Left cardiac atrium (tissue), 4 donors: ENCODE measurements around the gene RPS6KA3. TPM values are rescaled to one million over a fixed set of nuclear protein-coding genes. Genes with fewer than 3 reads are reported as not detected.
"Not testable (repeated sequence)": the region's sequence is repeated elsewhere in the genome, so short reads cannot be mapped to it uniquely, and the experiment has no call there.

ENCODE experiments used
- ATAC-seq, 2 donors: fragments of 200-7000 bp; cut with Tn5 transposase; one replicate each; pipeline ENCODE4 v1.9.1; 2020; ENCODE audit warnings: mild to moderate bottlenecking in 2 of 2, moderate library complexity in 2 of 2
- DNase-seq: peaks from one replicate; pipeline ENCODE4 v3.0.0-alpha.2; 2020
- intact Hi-C, 2 donors: fragments of 100-400 bp; cut with DNase I; formaldehyde crosslinking; loops; one replicate each; pipeline versions ENCODE4 v1.14.1 to v1.15.1; 2022 to 2023
- total RNA-seq, 2 donors: library from RNA; stranded (reverse); fragmentation: NEBNext Ultra II Directional; extraction: Animal tissue kit (Norgen Biotek cat#: 25700); gene quantifications; one replicate each; pipeline ENCODE4 v1.2.1, GENCODE V29; 2021
- donor health status: DM: no; HTN: yes; CAD: no.
- donor health status: DM: no; HTN: yes; CAD: no; lungs with severe emphysema.
- donor health status: DM: yes; HTN: yes; CAD: no.
- donor health status: Dilated cardiomyopathy.

The RPS6KA3 gene
- total RNA-seq, 2 donors from 2014 or later, result 31.0 to 36.3 TPM

DNA sequence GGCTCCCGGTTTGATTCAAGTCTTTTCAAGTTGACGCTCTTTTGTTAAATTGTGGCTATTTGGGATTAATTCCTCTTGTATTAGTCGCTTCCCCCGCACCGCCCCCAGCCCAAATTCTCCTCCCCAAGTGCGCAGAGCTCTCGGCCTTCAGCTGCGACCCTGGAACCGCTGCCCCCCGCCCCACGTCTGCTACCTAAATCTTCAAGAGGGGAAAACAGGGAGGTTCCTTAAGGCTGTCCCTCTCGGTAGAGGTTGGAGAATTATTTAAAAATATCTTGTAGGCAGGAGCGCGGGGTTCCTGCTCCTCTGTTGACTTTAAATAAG lies 860 bp upstream of the RPS6KA3 start:
- intact Hi-C loops, result loop anchor here in 1 of 2 donors (10.0 kb wide), 3 partner anchors 63 to 123 kb away; partner anchors contain the start of gene EIF1AX
- ATAC-seq, result no peak
- DNase-seq, result no peak

DNA sequence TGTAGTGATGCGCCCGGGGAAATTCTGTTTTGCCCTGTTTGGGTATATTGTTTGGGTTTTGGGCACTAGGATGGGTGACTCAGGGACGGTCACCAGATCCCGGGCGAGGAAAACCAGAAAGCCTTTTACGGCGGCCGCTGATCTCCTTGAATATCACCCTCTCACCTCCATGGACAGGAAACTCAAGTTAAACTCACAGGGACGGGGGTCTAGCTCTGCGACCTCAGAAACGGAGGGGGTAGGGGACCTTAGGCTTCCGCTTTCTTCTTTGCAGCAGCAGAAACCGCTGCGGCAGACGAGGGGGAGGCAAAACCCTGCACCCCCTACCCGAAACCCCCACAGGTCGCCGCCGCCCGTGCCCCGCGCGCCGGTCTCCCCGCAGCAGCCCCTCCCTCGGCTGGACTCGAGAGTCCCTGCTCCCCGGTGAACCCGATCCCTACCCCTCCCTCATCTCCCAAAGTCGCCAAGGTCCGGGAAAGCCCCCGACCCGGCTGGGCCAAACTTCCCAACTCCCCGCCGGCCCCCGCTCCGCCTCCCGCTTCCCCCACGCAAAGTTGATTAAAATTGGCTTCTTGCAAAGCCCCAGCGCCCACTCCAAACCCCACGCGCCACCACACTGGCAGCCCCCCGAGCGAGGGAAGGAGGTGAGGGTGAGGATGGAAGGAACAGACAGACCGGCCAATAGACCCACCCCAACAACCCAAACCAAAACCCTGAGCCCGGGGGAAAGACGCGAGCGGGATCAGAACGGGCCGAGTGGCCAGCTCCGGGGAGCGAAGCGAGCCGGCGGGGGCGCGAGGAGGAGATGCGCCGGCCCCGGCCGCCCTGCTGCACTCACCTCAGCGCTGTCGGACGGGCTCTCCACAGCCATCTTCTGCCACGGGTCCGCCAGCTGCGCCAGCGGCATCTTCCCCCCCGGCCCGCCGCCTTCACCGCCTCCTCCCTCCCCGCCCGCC lies 705 bp downstream of the RPS6KA3 start:
- no peak for ATAC-seq
- peak; percentile 33 for DNase-seq
- intact Hi-C loops, result loop anchor here in 1 of 2 donors (10.0 kb wide), 3 partner anchors 61 to 121 kb away; partner anchors contain the start of gene EIF1AX

DNA sequence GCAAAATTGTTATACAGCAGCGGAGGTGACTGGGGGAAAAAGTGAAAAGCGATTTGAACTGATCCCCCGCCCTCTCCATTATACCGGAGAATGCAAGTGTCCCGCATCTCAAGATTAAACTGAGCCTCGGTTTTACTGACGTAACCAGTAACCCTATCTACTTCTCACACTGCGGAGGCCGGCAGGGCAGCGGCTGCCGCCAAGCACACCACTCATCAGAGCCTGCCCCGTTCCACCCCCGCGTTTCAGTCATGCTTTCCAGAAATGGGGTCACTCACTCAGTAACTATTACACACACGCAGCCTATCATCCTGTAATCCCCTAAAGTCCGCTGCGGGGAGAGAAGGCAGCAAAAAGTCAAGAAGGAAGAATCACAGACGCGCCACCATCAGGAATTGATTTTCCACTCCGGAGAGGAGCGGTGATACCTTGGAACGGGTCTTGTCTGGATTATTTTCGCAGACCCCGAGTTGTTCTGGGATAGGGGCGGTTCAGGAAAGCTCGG lies 1.4 kb downstream of the RPS6KA3 start:
- intact Hi-C loops, result loop anchor here in 1 of 2 donors (10.0 kb wide), 3 partner anchors 60 to 120 kb away; partner anchors contain the start of gene EIF1AX
- ATAC-seq (peak; percentile 42 to 68), DNase-seq (peak; percentile 76)

DNA sequence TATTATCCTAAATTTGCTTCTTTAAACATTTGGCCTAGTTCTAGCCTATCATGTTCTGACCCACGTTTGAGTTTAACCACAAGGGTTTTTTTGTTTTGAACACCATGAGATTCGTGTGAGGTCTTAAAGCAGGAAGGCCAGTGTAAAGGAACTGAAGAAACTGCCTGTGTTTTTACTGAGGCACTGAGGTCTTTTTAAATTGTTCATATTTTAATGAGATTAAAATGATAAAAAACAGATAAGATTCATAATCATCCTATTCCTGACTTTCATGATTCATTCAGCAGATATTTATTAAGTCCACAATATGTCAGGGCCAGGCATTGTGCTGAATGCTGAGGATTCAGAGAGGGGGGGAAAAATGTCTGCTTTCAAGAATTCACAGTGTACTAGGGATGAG lies 3.2 kb downstream of the RPS6KA3 start:
- intact Hi-C loops, result loop anchor here in 1 of 2 donors (10.0 kb wide), 3 partner anchors 59 to 119 kb away; partner anchors contain the start of gene EIF1AX

GRCh38 chrX:20260885-20261284 lies 5.8 kb downstream of the RPS6KA3 start:
- no peak for ATAC-seq
- intact Hi-C loops, result loop anchor here in 1 of 2 donors (10.0 kb wide), 3 partner anchors 56 to 116 kb away; partner anchors contain the start of gene EIF1AX
- DNase-seq, result no peak

More for the DNA sequence above, 3.2 kb downstream of the RPS6KA3 start:
- ATAC-seq (no peak), DNase-seq (no peak)

DNA sequence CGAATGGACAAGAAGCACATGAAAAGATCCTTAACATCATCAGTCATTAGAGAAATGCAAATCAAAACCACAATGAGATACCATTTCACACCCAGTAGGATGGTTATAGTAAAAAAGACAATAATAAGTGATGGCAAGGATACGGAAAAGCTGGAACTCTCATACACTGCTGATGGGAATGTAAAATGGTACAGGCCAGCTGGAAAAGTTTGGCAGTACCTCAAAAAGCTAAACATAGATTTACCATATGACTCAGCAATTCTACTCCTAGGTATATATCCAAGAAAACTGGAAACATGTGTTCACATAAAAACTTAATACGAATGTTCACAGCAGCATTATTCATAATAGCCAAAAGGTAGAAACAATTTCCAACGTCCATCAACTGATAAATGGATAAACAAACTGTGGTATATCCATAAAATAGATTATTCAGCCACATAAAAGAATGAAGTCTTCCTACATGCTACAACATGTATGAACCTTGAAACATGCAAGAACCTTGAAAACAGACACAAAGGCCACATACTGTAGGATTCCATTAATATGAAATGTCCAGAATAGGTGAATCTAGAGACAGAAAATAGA lies 11.9 kb downstream of the RPS6KA3 start:
- DNase-seq (no peak), ATAC-seq (no peak)
- intact Hi-C loops, result loop anchor here (5.0 to 10.0 kb wide), 2 partner anchors 187 to 190 kb away; no protein-coding TSS in a partner anchor

DNA sequence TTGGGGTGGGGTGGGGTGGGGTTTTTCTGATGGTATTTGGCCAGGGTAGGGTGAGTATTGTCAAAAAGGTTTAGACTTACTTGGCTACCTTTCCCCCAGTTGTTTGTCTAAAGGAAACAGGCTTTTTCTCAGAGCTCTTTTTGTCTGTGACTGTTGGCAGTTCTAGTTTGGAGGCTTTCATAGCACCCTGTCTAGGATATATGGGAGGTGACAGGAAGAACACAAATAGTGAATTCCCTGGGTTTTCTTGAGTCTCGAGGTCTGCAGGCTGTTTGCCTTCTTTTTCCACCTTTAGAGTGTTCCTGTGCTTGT lies 13.5 kb downstream of the RPS6KA3 start:
- DNase-seq (no peak), ATAC-seq (no peak)
- intact Hi-C loops, result loop anchor here (5.0 to 10.0 kb wide), 2 partner anchors 189 to 192 kb away; no protein-coding TSS in a partner anchor

DNA sequence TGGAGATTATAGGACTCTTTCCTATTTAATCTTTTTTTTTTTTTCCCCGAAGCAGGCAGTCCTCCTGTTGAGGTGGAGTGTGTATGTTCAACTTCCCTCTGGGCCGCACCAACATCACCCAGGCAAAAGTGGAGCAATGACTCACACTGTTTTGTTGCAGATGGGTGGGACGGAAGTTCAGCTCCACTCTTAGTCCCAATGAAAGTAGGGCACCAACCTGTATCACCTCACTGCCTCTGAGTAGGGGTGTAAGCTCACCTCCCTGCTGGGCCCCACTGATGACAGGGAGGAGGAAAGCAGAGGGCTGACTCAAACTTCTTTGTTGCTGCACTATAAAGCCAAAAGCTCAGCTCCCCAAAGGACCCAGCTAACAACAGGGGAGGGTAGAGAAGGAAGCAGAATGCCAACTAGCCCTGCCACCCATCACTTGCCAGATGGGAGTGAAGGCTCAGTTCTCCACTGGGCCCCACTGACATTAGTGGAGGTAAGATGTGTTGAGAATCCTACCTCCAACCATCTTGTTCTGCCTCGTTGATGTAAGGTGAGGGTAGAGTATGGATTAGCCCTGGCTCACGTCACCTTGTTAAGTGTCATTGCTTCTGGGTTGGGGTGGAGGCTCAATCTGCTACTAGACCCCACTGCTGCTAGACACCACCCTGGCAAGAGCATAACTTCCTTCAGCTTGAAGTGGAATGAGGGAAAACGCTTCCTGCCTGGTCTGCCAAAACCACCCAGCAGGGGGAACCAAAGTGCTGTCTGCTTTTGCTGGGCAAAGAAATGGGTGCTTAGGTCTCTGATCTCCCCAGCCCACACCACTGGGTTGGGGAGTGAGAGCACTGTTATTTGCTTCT lies 14.1 kb downstream of the RPS6KA3 start:
- intact Hi-C loops, result loop anchor here (5.0 to 10.0 kb wide), 2 partner anchors 190 to 192 kb away; no protein-coding TSS in a partner anchor
- DNase-seq (peak; percentile 37), ATAC-seq (peak; percentile 55 to 57)

DNA sequence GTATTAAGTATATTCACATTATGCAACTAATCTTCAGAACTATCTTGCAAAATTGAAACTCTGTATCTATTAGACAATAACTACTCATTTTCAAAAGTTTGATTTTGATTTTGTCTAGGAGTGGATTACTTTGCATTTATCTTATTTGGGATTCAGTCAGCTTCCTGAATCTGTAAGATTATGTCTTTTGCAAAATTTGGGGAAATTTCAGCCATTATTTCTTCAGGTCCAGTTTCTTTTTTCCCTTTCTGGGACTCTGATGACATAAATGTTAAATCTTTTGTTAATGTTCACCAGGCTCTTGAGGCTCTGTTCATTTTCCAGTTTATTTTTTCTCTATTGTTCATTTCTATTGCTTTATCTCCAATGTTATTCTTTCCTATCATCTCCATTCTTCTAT lies 15.0 kb downstream of the RPS6KA3 start:
- no peak for DNase-seq
- intact Hi-C loops, result loop anchor here (5.0 to 10.0 kb wide), 2 partner anchors 191 to 193 kb away; no protein-coding TSS in a partner anchor
- ATAC-seq, result no peak

DNA sequence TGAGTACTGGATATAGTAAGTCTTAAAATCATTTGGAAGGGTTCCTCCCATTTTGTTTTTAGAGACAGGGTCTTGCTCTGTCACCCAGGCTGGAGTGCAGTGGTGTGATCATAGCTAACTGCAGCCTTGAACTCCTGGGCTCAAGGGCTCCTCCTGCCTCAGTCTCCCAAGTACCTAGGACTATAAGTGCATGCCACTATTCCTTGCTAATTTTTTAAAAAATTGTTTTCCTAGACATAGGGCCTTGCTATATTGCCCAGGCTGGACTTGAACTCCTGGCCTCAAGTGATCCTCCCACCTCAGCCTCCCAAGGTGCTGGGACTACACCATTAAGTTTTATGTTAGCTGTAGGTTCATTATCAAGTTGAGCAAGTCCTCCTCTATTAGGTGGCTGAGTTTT lies 16.6 kb downstream of the RPS6KA3 start:
- intact Hi-C loops, result loop anchor here (5.0 to 10.0 kb wide), 2 partner anchors 192 to 195 kb away; no protein-coding TSS in a partner anchor
- DNase-seq, ATAC-seq: not testable (repeated sequence)

DNA sequence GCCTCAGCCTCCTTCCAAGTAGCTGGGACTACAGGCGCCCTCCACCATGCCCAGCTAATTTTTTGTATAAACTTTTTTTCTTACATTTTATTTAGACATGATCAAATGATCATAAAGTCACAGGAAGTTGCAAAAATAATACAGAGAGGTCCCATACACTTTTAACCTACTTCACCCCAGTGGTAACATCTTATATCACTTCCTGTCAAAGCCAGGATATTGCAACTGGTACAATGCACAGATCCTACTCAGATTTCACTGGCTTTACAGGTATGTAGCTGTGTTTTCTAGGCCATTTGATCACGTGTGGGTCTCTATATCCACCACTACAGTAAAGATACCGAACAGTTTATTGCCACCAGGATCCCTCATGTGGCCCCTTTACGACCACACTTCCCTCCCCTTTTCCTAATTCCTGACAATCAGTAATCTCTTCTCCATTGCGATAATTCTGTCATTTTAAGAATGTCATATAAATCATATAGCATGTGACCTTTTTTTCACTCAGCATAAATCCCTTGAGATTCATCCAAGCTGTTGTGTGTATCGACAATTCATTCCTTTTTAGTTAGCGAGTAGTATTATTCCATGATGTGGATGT lies 18.0 kb downstream of the RPS6KA3 start:
- intact Hi-C loops, result no loop called here
- ATAC-seq (no peak), DNase-seq (no peak)

GRCh38 chrX:20244931-20245330 lies 21.8 kb downstream of the RPS6KA3 start:
- ATAC-seq (no peak), DNase-seq (no peak)
- intact Hi-C loops, result no loop called here

DNA sequence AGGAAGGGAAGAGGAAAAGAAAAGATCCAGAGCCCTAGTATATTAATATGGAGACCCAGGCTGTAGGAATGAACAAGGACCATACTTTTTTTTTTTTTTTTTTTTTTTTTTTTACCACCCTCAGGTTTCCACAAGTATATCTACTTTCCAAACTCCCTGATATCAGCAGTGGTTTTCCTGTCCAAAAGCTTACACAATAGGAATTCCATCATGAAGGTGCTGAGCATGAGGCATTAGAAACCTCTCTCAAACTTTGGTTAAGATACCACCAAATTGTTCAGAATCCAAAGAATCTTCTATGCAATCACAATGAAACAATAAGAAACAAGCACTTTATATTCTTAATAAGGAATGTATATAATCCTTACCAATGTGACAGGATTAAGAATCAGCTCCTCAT lies 26.5 kb downstream of the RPS6KA3 start:
- DNase-seq, result no peak
- intact Hi-C loops, result no loop called here
- no peak for ATAC-seq

DNA sequence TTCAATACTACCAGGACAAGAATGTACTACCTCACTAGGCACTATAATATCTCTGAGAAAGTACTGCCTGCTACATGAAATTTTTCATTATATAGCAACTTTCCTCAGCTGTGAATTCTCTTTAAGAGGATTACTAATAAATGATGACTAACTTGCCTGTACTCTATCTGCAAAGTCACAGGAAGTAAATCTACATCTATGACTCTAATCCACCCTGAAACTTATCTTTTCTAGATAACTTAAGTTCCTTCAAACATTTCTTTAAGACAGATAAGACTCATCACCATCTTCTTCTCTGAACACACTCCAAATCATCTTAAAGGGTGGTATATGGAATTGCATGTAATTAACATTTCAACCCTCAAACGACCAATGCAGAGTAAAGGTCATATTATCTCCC lies 28.8 kb downstream of the RPS6KA3 start:
- DNase-seq (no peak), ATAC-seq (no peak)
- intact Hi-C loops, result no loop called here

- ATAC-seq (no peak), DNase-seq (no peak)
- intact Hi-C loops, result no loop called here
These were observed 31.0 kb downstream of the RPS6KA3 start for GRCh38 chrX:20235755-20236154.

DNA sequence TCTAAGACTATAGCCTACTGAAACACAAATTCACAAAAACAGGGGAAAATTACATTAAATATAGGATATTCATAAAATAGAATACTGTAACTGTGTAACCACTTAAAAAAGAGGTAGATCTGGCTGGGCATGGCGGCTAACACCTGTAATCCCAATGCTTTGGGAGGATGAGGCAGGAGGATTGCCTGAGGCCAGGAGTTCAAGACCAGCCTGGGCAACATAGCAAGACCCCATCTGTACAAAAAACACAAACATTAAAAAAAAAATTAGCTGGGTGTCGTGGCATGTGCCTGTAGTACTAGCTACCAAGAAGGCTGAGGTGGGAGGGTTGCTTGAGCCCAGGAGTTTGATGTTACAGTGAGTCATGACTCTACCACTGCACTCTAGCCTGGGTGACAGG lies 33.4 kb downstream of the RPS6KA3 start:
- ATAC-seq (no peak), DNase-seq (no peak)
- intact Hi-C loops, result no loop called here

DNA sequence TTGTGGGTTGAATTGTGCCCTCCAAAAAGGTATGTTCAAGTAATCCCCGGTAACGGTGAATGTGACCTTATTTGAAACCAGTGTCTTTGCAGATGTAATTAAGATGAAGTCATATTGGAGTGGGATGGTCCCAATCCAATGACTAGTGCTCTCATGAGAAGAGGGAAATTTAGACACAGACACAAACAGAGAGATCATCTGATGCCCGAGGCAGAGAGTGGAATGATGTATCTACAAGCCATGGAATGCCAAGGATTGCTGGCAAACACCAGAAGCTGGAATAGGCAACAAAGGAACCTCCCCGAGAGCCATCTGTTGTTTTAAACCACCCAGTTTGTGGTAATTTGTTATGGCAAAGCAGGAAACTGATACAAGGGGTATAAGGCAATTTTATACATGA lies 35.1 kb downstream of the RPS6KA3 start:
- DNase-seq (no peak), ATAC-seq (no peak)
- intact Hi-C loops, result no loop called here

- DNase-seq (no peak), ATAC-seq (no peak)
- intact Hi-C loops, result no loop called here
These were observed 36.3 kb downstream of the RPS6KA3 start for GRCh38 chrX:20230406-20230805.

- intact Hi-C loops, result no loop called here
- DNase-seq, result no peak
- ATAC-seq, result no peak
These were observed 37.6 kb downstream of the RPS6KA3 start for GRCh38 chrX:20229155-20229554.
